Fibroblast of pulmonary artery (primary cell): ENCODE results near the gene COL24A1.
A peak's percentile ranks its signal among the peaks of the same experiment; 100 is the strongest.

Source experiments
- DNase-seq: peaks from one replicate; pipeline ENCODE4 v3.0.0-alpha.2; 2010; ENCODE audit warnings: low read depth
- H3K4me3 ChIP-seq: replicated peaks from 2 replicates; pipeline ENCODE4 v1.5.1; 2011; ENCODE audit warnings: low read depth, mild to moderate bottlenecking, control low read depth, low read length, moderate library complexity
- CTCF ChIP-seq: IDR thresholded peaks from 2 replicates; pipeline ENCODE4 v1.5.1; 2011; ENCODE audit warnings: mild to moderate bottlenecking, control low read depth, low read length, inconsistent platforms; ENCODE audit errors: missing control alignments

The COL24A1 gene

DNA sequence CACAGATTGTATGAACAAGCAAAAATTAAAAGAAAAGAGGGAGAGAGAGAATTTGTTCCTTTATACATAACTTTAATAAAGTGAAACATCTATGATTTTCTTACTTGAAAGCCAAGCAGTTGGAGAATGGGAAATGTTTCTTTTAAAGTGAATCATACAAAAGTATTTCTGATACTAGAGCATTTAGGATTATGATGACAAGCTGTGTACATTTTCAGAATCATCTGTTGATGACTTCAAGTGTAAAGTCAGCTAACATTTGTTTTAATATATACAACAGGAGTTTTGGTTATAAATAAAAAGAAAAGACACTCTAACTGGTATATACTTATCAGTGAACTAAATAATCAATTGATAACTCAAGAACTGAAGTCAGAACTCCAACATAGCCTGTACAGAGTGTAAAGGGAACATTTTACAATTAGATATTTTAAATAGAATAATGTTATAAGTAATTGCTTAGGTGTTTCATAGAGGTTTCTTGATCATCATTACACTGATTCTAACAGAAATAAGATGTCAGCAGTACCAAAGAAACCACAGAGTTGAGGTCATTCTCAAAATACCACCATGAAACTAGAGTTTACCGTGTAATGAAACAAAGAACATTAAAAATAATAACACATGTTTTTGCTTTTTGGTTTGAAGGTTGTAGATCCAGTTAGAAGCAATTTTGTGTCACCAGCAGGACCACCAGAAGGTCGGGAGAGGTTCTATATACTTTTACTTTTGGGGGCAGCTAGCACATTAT, 103.4 kb downstream of the COL24A1 start:
- no peak overlapping the region for H3K4me3 ChIP-seq
- no peak for DNase-seq
- no peak for TF ChIP-seq CTCF

DNA sequence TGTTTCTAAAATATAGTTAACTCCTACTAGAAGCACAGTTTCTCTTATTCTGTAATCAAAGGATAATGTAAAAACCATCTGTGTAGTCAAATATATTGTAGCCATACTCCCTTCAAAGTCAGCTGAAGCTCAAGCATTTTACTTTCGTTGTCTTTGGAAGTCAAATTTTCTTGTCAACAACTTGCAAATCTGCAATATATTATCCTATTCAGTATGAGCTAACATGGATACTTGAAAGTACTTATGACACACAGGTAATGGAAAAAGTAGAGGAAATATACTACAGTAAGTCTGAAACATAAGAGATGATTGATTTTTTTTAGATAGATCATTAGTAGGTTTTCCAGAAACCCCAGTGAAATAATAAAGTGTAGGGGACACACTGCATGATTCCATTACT, 121.5 kb downstream of the COL24A1 start:
- H3K4me3 ChIP-seq = no peak overlapping the region
- no peak for DNase-seq
- no peak for TF ChIP-seq CTCF

- TF ChIP-seq CTCF = no peak
- no peak for DNase-seq
- no peak overlapping the region for H3K4me3 ChIP-seq
Measured at GRCh38 chr1:86030180-86030579, 126.4 kb downstream of the COL24A1 start.

GRCh38 chr1:86018283-86018923, 138.2 kb downstream of the COL24A1 start:
- TF ChIP-seq CTCF = peak; percentile 86
- H3K4me3 ChIP-seq = no peak overlapping the region
- peak; percentile 39 for DNase-seq

DNA sequence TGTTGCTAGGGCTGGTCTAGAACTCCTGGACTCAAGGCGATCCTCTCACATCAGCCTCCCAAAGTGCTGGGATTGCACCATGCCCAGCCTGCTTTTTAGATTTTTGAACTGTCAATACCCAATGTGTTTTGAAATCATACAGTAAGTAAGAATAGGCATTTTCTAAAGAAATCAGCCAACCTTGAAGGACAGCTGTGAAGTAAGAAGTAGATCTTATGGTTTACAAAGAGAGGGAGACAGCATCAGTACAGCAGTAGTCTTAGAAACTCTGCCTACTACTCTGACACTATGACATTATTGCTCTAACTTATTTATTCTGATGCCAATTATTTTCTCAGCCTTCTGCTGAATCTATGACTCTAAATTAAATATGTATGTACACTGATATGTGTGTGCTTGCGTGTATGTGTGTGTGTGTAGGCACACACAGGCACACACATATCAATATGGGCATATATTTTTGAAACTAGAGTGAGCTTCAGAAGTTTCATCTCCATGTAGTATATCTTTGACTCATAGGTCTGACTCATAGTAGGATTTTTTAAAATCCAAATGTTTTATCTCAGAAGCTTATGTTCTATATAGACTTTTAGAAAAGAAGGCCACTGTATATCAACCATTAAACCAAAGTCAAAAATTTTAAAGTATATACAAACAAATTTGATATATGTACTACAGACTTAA, 140.4 kb downstream of the COL24A1 start:
- no peak for TF ChIP-seq CTCF
- DNase-seq = no peak
- no peak overlapping the region for H3K4me3 ChIP-seq

DNA sequence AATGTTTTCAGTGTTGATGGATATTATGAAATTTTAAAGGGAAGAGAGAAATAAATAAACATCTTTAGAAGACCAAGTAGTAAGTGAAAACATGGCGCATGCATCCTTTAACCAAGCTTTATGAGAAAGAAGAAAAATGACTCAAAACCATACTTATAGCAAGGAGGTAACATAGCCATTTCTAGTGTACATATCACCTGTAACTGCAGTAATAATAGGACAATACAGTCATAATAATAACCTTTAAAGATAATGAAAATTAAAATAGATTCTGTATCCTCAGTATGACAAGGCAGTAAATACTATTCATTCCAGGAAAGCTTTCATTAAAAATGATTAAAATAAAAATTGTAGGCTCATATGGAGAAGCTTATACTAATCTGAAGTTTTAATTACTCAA, 141.2 kb downstream of the COL24A1 start:
- TF ChIP-seq CTCF = no peak
- no peak overlapping the region for H3K4me3 ChIP-seq
- DNase-seq = no peak
